Endothelial cell of umbilical vein (primary cell): ENCODE data around the gene CTNND2. TPM values are rescaled to one million over a fixed set of nuclear protein-coding genes. Genes with fewer than 3 reads are reported as not detected.

ENCODE experiments used
- BruUV-seq: library from RNA; stranded (reverse); fragments of 400-500 nt; replicated peaks from 2 replicates; lab custom pipeline; 2021; lab: Mats Ljungman, UMichigan
- CTCF ChIA-PET: fragments of 300-600, 350-600 bp; sonication (Branson Sonifier 250); formaldehyde crosslinking; loops from one replicate; lab custom pipeline; 2021; ENCODE audit warnings: antibody characterized with exemption, inconsistent platforms; lab: Charles Lee
- POLR2A ChIA-PET: fragments of 300-600, 350-600 bp; sonication (Branson Sonifier 250); formaldehyde crosslinking; loops from one replicate; lab custom pipeline; 2021; ENCODE audit warnings: antibody characterized with exemption, inconsistent platforms; lab: Charles Lee
- DNase-seq: peaks from one replicate; pipeline ENCODE4 v3.0.0-alpha.2; 2011; ENCODE audit warnings: low read depth, low spot score
- FAIRE-seq: peaks from 2 replicates; lab custom pipeline; 2011; peaks lifted over from hg19 to GRCh38; lab: Jason Lieb, UNC
- H2AFZ ChIP-seq: 2 replicates; pipeline ENCODE4 v1.6.0; 2012; ENCODE audit warnings: low read depth, low read length, control low read depth, inconsistent platforms
- H3K27ac ChIP-seq: 2 replicates; pipeline ENCODE4 v1.5.1; 2011; ENCODE audit warnings: low read depth, mild to moderate bottlenecking, control low read depth, low read length, moderate library complexity; ENCODE audit not compliant: insufficient read depth
- H3K27me3 ChIP-seq, 2 experiments: 2 replicates each; pipeline versions ENCODE4 v1.6.0 to v1.6.1; 2011; ENCODE audit warnings: low read length in 2 of 2, mixed read lengths in 1 of 2; ENCODE audit not compliant: control insufficient read depth in 2 of 2, insufficient read depth in 2 of 2
- H3K36me3 ChIP-seq, 2 experiments: 2 replicates in 1 of 2; 3 replicates in 1 of 2; pipeline ENCODE4 v1.5.1; 2011; ENCODE audit warnings: low read length in 2 of 2, mild to moderate bottlenecking in 1 of 2, moderate library complexity in 1 of 2; ENCODE audit not compliant: control insufficient read depth in 2 of 2, insufficient read depth in 2 of 2; ENCODE audit errors: extremely low read depth in 1 of 2
- H3K4me1 ChIP-seq: 3 replicates; pipeline ENCODE4 v1.5.1; 2011; ENCODE audit warnings: mild to moderate bottlenecking, low read length; ENCODE audit not compliant: control insufficient read depth, insufficient read depth; ENCODE audit errors: extremely low read depth
- H3K4me2 ChIP-seq: 2 replicates; pipeline ENCODE4 v1.6.1; 2011; ENCODE audit warnings: low read length, control low read depth, mixed read lengths; ENCODE audit not compliant: insufficient read depth
- H3K4me3 ChIP-seq, 3 experiments: fragments of 200-600 bp in 1 of 3; sonication (generic), shearing (Covaris generic) in 1 of 3; replicated peaks in 1 of 3; 2 replicates each; pipeline ENCODE4 v1.5.1; 2011 to 2016; ENCODE audit warnings: control low read depth in 3 of 3, low read length in 3 of 3, mild to moderate bottlenecking in 2 of 3, inconsistent platforms in 1 of 3, low read depth in 1 of 3, moderate library complexity in 1 of 3; ENCODE audit not compliant: insufficient read depth in 1 of 3
- H3K79me2 ChIP-seq: 2 replicates; pipeline ENCODE4 v1.6.0; 2012; ENCODE audit warnings: low read length, inconsistent platforms; ENCODE audit not compliant: control insufficient read depth, insufficient read depth
- H3K9ac ChIP-seq: replicated peaks from 2 replicates; pipeline ENCODE3; 2011; ENCODE audit warnings: low read length, control low read depth; ENCODE audit not compliant: insufficient read depth; ENCODE audit errors: extremely low read depth
- H3K9me1 ChIP-seq: replicated peaks from 3 replicates; pipeline ENCODE4 v1.6.0; 2011; ENCODE audit warnings: mild to moderate bottlenecking, low read length; ENCODE audit not compliant: control insufficient read depth, insufficient read depth; ENCODE audit errors: extremely low read depth
- H3K9me3 ChIP-seq: replicated peaks from 2 replicates; pipeline ENCODE4 v1.5.1; 2012; ENCODE audit warnings: low read length, inconsistent platforms; ENCODE audit not compliant: control insufficient read depth, insufficient read depth
- H4K20me1 ChIP-seq: replicated peaks from 2 replicates; pipeline ENCODE3; 2011; ENCODE audit warnings: mild to moderate bottlenecking, low read length; ENCODE audit not compliant: control insufficient read depth, insufficient read depth; ENCODE audit errors: extremely low read depth
- CTCF ChIP-seq, 2 donors: IDR thresholded peaks; 1 replicate in 1 of 2; 2 replicates in 1 of 2; pipeline ENCODE4 v1.5.1; 2011; ENCODE audit warnings: low read length in 2 of 2, mild to moderate bottlenecking in 2 of 2, moderate library complexity in 2 of 2, control low read depth in 1 of 2, inconsistent platforms in 1 of 2, low read depth in 1 of 2; ENCODE audit not compliant: insufficient read depth in 1 of 2; ENCODE audit errors: extremely low read depth in 1 of 2
- EZH2 ChIP-seq: IDR thresholded peaks from 2 replicates; pipeline ENCODE4 v1.6.1; 2012; ENCODE audit warnings: borderline replicate concordance, low read depth, mild to moderate bottlenecking, moderate library complexity, low read length, inconsistent platforms; ENCODE audit not compliant: severe bottlenecking
- FOS ChIP-seq: IDR thresholded peaks from 2 replicates; pipeline ENCODE4 v1.6.1; 2011; ENCODE audit warnings: mild to moderate bottlenecking, low read length, moderate library complexity, borderline replicate concordance; ENCODE audit not compliant: insufficient read depth
- GATA2 ChIP-seq: IDR thresholded peaks from 2 replicates; pipeline ENCODE4 v1.7.0; 2011; ENCODE audit warnings: low read depth, mild to moderate bottlenecking, moderate library complexity, mixed read lengths, low read length; ENCODE audit not compliant: insufficient read length, insufficient read depth
- JUN ChIP-seq: IDR thresholded peaks from 2 replicates; pipeline ENCODE4 v1.6.1; 2011; ENCODE audit warnings: borderline replicate concordance, low read depth; ENCODE audit not compliant: insufficient read length, insufficient read depth
- MAX ChIP-seq: IDR thresholded peaks from 2 replicates; pipeline ENCODE4 v1.6.1; 2011; ENCODE audit not compliant: insufficient read depth, insufficient read length
- MYC ChIP-seq: IDR thresholded peaks from one replicate; pipeline ENCODE4 v1.6.1; 2011; ENCODE audit warnings: mild to moderate bottlenecking, low read depth, low read length
- POLR2A ChIP-seq: IDR thresholded peaks from 2 replicates; pipeline ENCODE4 v1.6.1; 2012; ENCODE audit warnings: low read depth, mild to moderate bottlenecking, control low read depth, low read length
- POLR2AphosphoS5 ChIP-seq: IDR thresholded peaks from 2 replicates; pipeline ENCODE4 v1.6.1; 2012; ENCODE audit warnings: low read depth, mild to moderate bottlenecking, control low read depth, low read length, moderate library complexity; ENCODE audit not compliant: insufficient read depth
- dilution Hi-C: fragments of 300-500 bp; cut with MboI; formaldehyde crosslinking; loops from one replicate; pipeline ENCODE4 v1.15.0; 2019; ENCODE audit warnings: low sequenced_read_pairs; ENCODE audit not compliant: extremely low pct_ligation_motif_present
- intact Hi-C: fragments of 100-400 bp; cut with micrococcal nuclease; formaldehyde crosslinking; loops from one replicate; pipeline ENCODE4 v1.10.0; 2022
- polyA plus RNA-seq, 4 experiments: library from polyadenylated mRNA; depleted of rRNA in 3 of 4; stranded (reverse) in 3 of 4; unstranded in 1 of 4; fragments of >200 nt; gene quantifications; 2 replicates each; pipeline versions ENCODE4 v1.2.1 to v1.2.3, GENCODE V29; 2011 to 2012; ENCODE audit warnings: missing spikeins in 1 of 4
- total RNA-seq: library from RNA; stranded (reverse); gene quantifications from 2 replicates; pipeline ENCODE4 v1.2.3, GENCODE V29; 2021

The CTNND2 gene
- total and polyA plus RNA-seq, 2 donors (not counting 3 experiments of a cell fraction or from before 2014, with no cell fraction given) = not detected

- FAIRE-seq (no peak), DNase-seq (no peak)
- no peak for TF ChIP-seq CTCF (IDR thresholded peaks at IDR 0.05; ENCODE audit: extremely low read depth in 1 of 2, insufficient read depth in 1 of 2, low read depth in 1 of 2, low read length in 2 of 2)
- no peak for TF ChIP-seq POLR2AphosphoS5
- TF ChIP-seq GATA2 = no peak
- no peak for TF ChIP-seq FOS
- TF ChIP-seq POLR2A = no peak
- no peak for TF ChIP-seq MAX
- TF ChIP-seq MYC = no peak
- no peak for TF ChIP-seq JUN
- no peak for TF ChIP-seq EZH2
- Histone ChIP-seq H3K9ac (no peak overlapping the region), H3K27ac (no peak overlapping the region), H3K4me3 (no peak overlapping the region), H3K4me1 (no peaks in the 10 kb centered on the region), H3K27me3 (no peaks in the 10 kb centered on the region), H3K9me3 (peaks cover 6% of the 10 kb centered on the region), H2AFZ (no peak overlapping the region), H3K79me2 (no peaks in the 10 kb centered on the region), H3K9me1 (no peaks in the 10 kb centered on the region), H3K36me3 (no peaks in the 10 kb centered on the region), H3K4me2 (no peak overlapping the region), H4K20me1 (no peaks in the 10 kb centered on the region)
- POLR2A ChIA-PET = no interaction called here
- CTCF ChIA-PET = no interaction called here
- intact Hi-C loops = no loop called here
- no TSS peak for BruUV-seq
- dilution Hi-C loops = no loop called here
These were observed 51.1 kb downstream of the CTNND2 start for GRCh38 chr5:11853140-11853539.
